K562 (cell line): ENCODE results near the gene TBXAS1. TPM values are rescaled to one million over a fixed set of nuclear protein-coding genes. Genes with fewer than 3 reads are reported as not detected.
A peak's percentile ranks its signal among the peaks of the same experiment; 100 is the strongest.

Source experiments
- ATAC-seq: fragments of 200-7000 bp; cut with Tn5 transposase; 3 replicates; pipeline ENCODE4 v1.9.1; 2020; ENCODE audit warnings: moderate library complexity
- BruUV-seq: library from RNA; stranded (reverse); fragments of 400-500 nt; replicated peaks from 2 replicates; lab custom pipeline; 2021; lab: Mats Ljungman, UMichigan
- CTCF ChIA-PET: fragments of 300-600 bp; formaldehyde crosslinking; extraction: SDS; loops from one replicate; lab custom pipeline; 2021; ENCODE audit warnings: low intra/inter-chr PET ratio; lab: Yijun Ruan, JAX
- POLR2A ChIA-PET: fragments of 300-600, 350-650 bp; sonication (Branson Sonifier 250); formaldehyde crosslinking; extraction: SDS; loops from one replicate; lab custom pipeline; 2021; ENCODE audit warnings: antibody characterized with exemption, inconsistent platforms; lab: Yijun Ruan, JAX
- DNase-seq, 4 experiments: peaks; one replicate each; pipeline versions ENCODE4 v3.0.0 to v3.0.0-alpha.2; 2011 to 2018; ENCODE audit warnings: low spot score in 3 of 4, mixed read lengths in 3 of 4; ENCODE audit errors: extremely low read depth in 1 of 4
- FAIRE-seq: peaks from 2 replicates; lab custom pipeline; 2011; peaks lifted over from hg19 to GRCh38; lab: Jason Lieb, UNC
- H2AFZ ChIP-seq: 2 replicates; pipeline ENCODE4 v1.6.0; 2011; ENCODE audit warnings: low read depth, low read length, control low read depth, inconsistent platforms
- H3K27ac ChIP-seq: fragments of 200-600 bp; 3 replicates; pipeline ENCODE4 v1.8.0; 2011; ENCODE audit warnings: low read depth, mild to moderate bottlenecking, control low read depth, inconsistent platforms, low read length, moderate library complexity, mixed read lengths; ENCODE audit errors: extremely low read depth
- H3K27me3 ChIP-seq, 2 experiments: fragments of 300-600 bp in 1 of 2; 2 replicates in 1 of 2; 3 replicates in 1 of 2; pipeline versions ENCODE4 v1.6.0 to v1.8.0; 2011; ENCODE audit warnings: inconsistent platforms in 2 of 2, low read length in 2 of 2, mild to moderate bottlenecking in 1 of 2, mixed read lengths in 1 of 2, moderate library complexity in 1 of 2; ENCODE audit not compliant: control insufficient read depth in 2 of 2, insufficient read depth in 2 of 2
- H3K36me3 ChIP-seq: fragments of 300-600 bp; 3 replicates; pipeline ENCODE4 v1.8.0; 2011; ENCODE audit warnings: mild to moderate bottlenecking, low read length, inconsistent platforms; ENCODE audit not compliant: control insufficient read depth, insufficient read depth
- H3K4me1 ChIP-seq, 2 experiments: fragments of 200-600 bp in 1 of 2; replicated peaks in 1 of 2; 2 replicates in 1 of 2; 3 replicates in 1 of 2; pipeline versions ENCODE4 v1.5.1 to v1.8.0; 2011; ENCODE audit warnings: inconsistent platforms in 2 of 2, low read length in 2 of 2, mild to moderate bottlenecking in 1 of 2, mixed read lengths in 1 of 2, moderate library complexity in 1 of 2; ENCODE audit not compliant: control insufficient read depth in 2 of 2, insufficient read depth in 2 of 2
- H3K4me2 ChIP-seq: 2 replicates; pipeline ENCODE4 v1.6.1; 2011; ENCODE audit warnings: low read length, control low read depth, inconsistent platforms, mixed read lengths; ENCODE audit not compliant: insufficient read depth
- H3K4me3 ChIP-seq: fragments of 200-600 bp; sonication (generic), shearing (Covaris generic); 2 replicates; pipeline ENCODE4 v1.5.1; 2016; ENCODE audit warnings: control low read depth, inconsistent platforms
- H3K79me2 ChIP-seq: fragments of 200-600 bp; 3 replicates; pipeline ENCODE4 v1.8.0; 2011; ENCODE audit warnings: low read length, inconsistent platforms; ENCODE audit not compliant: control insufficient read depth, insufficient read depth
- H3K9ac ChIP-seq, 2 experiments: 2 replicates each; pipeline versions ENCODE4 v1.6.0 to v1.6.1; 2011; ENCODE audit warnings: low read depth in 2 of 2, low read length in 2 of 2, control low read depth in 1 of 2, inconsistent platforms in 1 of 2, mild to moderate bottlenecking in 1 of 2, mixed read lengths in 1 of 2; ENCODE audit not compliant: insufficient read depth in 1 of 2
- H3K9me1 ChIP-seq: one replicate; pipeline ENCODE4 v1.6.0; 2011; ENCODE audit warnings: inconsistent platforms, mild to moderate bottlenecking, low read length, moderate library complexity; ENCODE audit not compliant: control insufficient read depth, insufficient read depth
- H3K9me3 ChIP-seq: replicated peaks from 2 replicates; pipeline ENCODE4 v1.5.1; 2011; ENCODE audit warnings: low read depth, low read length, inconsistent platforms; ENCODE audit not compliant: control insufficient read depth, insufficient read depth
- H4K20me1 ChIP-seq: replicated peaks from 2 replicates; pipeline ENCODE4 v1.6.1; 2011; ENCODE audit warnings: low read length, inconsistent platforms, mixed read lengths; ENCODE audit not compliant: control insufficient read depth, insufficient read depth
- C11orf30 ChIP-seq: fragments of 450-650 bp; IDR thresholded peaks from 2 replicates; pipeline ENCODE4 v1.6.1; 2016; ENCODE audit warnings: low read depth, mild to moderate bottlenecking
- CBX3 ChIP-seq, 2 experiments: IDR thresholded peaks; 1 replicate in 1 of 2; 2 replicates in 1 of 2; pipeline ENCODE4 v1.6.1; 2012; ENCODE audit warnings: inconsistent platforms in 2 of 2, low read length in 2 of 2, borderline replicate concordance in 1 of 2, control low read depth in 1 of 2
- CEBPG ChIP-seq, 3 experiments: fragments of 200-800 bp in 1 of 3; sonication (Bioruptor generic) in 1 of 3; sonication (generic) in 1 of 3; formaldehyde crosslinking in 1 of 3; IDR thresholded peaks in 2 of 3; conservative IDR thresholded peaks in 1 of 3; 2 replicates each; pipeline versions ENCODE4 v1.6.1 to v1.8.0; 2016 to 2022; ENCODE audit warnings: missing compliant biosample characterization in 2 of 3, missing genetic modification characterization in 2 of 3, mild to moderate bottlenecking in 1 of 3, missing genetic modification reagents in 1 of 3
- GTF2A2 ChIP-seq: IDR thresholded peaks from 2 replicates; pipeline ENCODE4 v1.6.1; 2016; ENCODE audit warnings: mild to moderate bottlenecking, missing genetic modification characterization, missing compliant biosample characterization
- MAFF ChIP-seq: IDR thresholded peaks from 2 replicates; pipeline ENCODE4 v1.6.1; 2012; ENCODE audit warnings: low read length, improper control_type of control experiment
- TCF7L2 ChIP-seq: fragments of 150-350 bp; IDR thresholded peaks from 2 replicates; pipeline ENCODE4 v1.6.1; 2016; ENCODE audit warnings: low read depth, mild to moderate bottlenecking, low read length, moderate library complexity
- ZNF316 ChIP-seq: fragments of 450-650 bp; IDR thresholded peaks from 2 replicates; pipeline ENCODE4 v1.6.1; 2016
- ZNF764 ChIP-seq: fragments of 250-450 bp; sonication (Bioruptor Pico); IDR thresholded peaks from 2 replicates; pipeline ENCODE4 v1.4.0; 2020; ENCODE audit warnings: low read depth, mild to moderate bottlenecking, moderate library complexity
- WGBS: fragments of 100-300 bp; shearing (Covaris generic); methylation state at CpG from one replicate; pipeline ENCODE4 v1.1.6; 2016; ENCODE audit warnings: low coverage, mixed read lengths; ENCODE audit not compliant: insufficient coverage; ENCODE audit errors: missing lambda C conversion rate; 5-methylcytosine and 5-hydroxymethylcytosine counted together
- in situ Hi-C: fragments of 300-500 bp; cut with MboI; formaldehyde crosslinking; loops from 4 replicates; pipeline ENCODE4 v1.15.0; 2018; ENCODE audit warnings: inconsistent platforms, mixed read lengths
- intact Hi-C: fragments of 100-400 bp; cut with micrococcal nuclease; formaldehyde crosslinking; loops from 2 replicates; pipeline ENCODE4 v1.14.2; 2022
- polyA plus RNA-seq, 8 experiments: library from polyadenylated mRNA; depleted of rRNA in 4 of 8; stranded (reverse) in 5 of 8; unstranded in 3 of 8; fragments of >200 nt; fragmentation: Nextera tagmentation in 2 of 8; fragmentation: Illumina TruSeq in 1 of 8; extraction: Ambion mirVana in 2 of 8; extraction: Trizol in 1 of 8; gene quantifications; 2 replicates each; pipeline versions ENCODE4 v1.2.1 to v1.2.3, GENCODE V29; 2011 to 2014; ENCODE audit warnings: inconsistent platforms in 1 of 8, missing spikeins in 1 of 8
- total RNA-seq, 7 experiments: library from RNA; depleted of rRNA in 6 of 7; stranded (reverse); fragments of >200 nt in 6 of 7; fragmentation: Illumina TruSeq in 2 of 7; extraction: Trizol in 2 of 7; gene quantifications; 2 replicates each; pipeline versions ENCODE4 v1.2.1 to v1.2.3, GENCODE V29; 2011 to 2021; ENCODE audit warnings: low replicate concordance in 1 of 7
- TF ChIP-seq, protein P1 (sequence below), 2 experiments: fragments of 450-650 bp in 1 of 2; sonication (generic) in 1 of 2; formaldehyde crosslinking in 1 of 2; IDR thresholded peaks in 1 of 2; conservative IDR thresholded peaks in 1 of 2; 2 replicates each; pipeline versions ENCODE4 v1.6.1 to v1.8.1; 2016 to 2023; ENCODE audit warnings: mild to moderate bottlenecking in 2 of 2, moderate library complexity in 2 of 2, inconsistent platforms in 1 of 2, missing genetic modification reagents in 1 of 2

The TBXAS1 gene
- total and polyA plus RNA-seq, 9 of the 15 experiments (the other 6 are each of a cell fraction or from before 2014, with no cell fraction given): 1.1 to 8.3 (median 1.9) TPM

DNA sequence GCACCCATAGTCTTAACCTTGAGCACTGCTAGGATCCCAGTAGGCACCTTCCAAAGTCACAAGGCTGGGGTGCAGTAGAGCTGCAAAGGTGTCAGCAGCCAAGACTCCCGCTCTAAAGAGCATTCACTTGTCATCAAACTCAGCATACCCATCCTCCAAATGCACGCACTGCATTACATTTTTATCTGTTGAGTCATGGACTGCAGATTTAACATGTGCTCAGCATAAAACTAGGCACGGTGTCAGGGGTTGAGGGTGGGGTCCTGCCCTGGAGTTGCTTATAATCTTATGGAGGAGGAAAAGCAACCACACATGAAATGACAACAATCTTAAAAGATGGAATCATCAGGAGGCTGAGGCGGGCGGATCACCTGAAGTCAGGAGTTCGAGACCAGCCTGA lies 131.1 kb downstream of the TBXAS1 start:
- Histone ChIP-seq H3K27ac (no peak overlapping the region), H2AFZ (no peak overlapping the region), H3K9me1 (no peaks in the 10 kb centered on the region), H4K20me1 (no peaks in the 10 kb centered on the region), H3K36me3 (peaks cover 7% of the 10 kb centered on the region; the same call in 1 of the 3 replicates), H3K27me3 (no peaks in the 10 kb centered on the region), H3K79me2 (no peaks in the 10 kb centered on the region), H3K4me1 (peaks cover 0 to 3% of the 10 kb centered on the region in 2 experiments; a peak in 1 of 5 replicates), H3K4me3 (no peak overlapping the region), H3K9me3 (no peaks in the 10 kb centered on the region), H3K9ac (no peak overlapping the region), H3K4me2 (no peak overlapping the region)
- WGBS: 77% methylated on average over 6 of the region's 6 CpGs
- POLR2A ChIA-PET: interaction anchor here (1.4 to 8.4 kb wide), 4 partner anchors 7 to 15 kb away, joined by 3 to 76 read pairs (median 10); no protein-coding TSS in a partner anchor
- intact Hi-C loops: no loop called here
- CTCF ChIA-PET: no interaction called here
- FAIRE-seq: no peak
- no peak for TF ChIP-seq ZNF764 (CRISPR knock-in tag)
- TF ChIP-seq TCF7L2: no peak
- no peak for TF ChIP-seq GTF2A2 (tag)
- peak; percentile 25; the same call in 1 of the 2 replicates for TF ChIP-seq C11orf30
- TF ChIP-seq, protein P1, sequence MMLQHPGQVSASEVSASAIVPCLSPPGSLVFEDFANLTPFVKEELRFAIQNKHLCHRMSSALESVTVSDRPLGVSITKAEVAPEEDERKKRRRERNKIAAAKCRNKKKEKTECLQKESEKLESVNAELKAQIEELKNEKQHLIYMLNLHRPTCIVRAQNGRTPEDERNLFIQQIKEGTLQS (IDR thresholded peaks at IDR 0.05): peak; percentile 38; the same call in 1 of the 2 replicates
- TF ChIP-seq, protein P1 (CRISPR knock-in tag; conservative IDR thresholded peaks at IDR 0.05): no peak
- TF ChIP-seq CBX3 (IDR thresholded peaks at IDR 0.05; ENCODE audit: borderline replicate concordance in 1 of 2, low read length in 2 of 2): 0 out of 3 replicates have a peak, but pooled peaks of 1 of the 2 experiments have one; percentile 11
- peak; percentile 18; the same call in 1 of the 2 replicates for TF ChIP-seq MAFF
- peak; percentile 80 for TF ChIP-seq ZNF316
- no peak for TF ChIP-seq CEBPG (CRISPR knock-in tag; IDR thresholded peaks at IDR 0.05)
- no peak for TF ChIP-seq CEBPG (tag; conservative IDR thresholded peaks at IDR 0.05 in 1 of 2, IDR thresholded peaks at IDR 0.05 in 1 of 2)
- no TSS peak for BruUV-seq
- DNase-seq: no peak
- in situ Hi-C loops: no loop called here
- no peak for ATAC-seq
